ENCODE data around the gene VLDLR. TPM values are rescaled to one million over a fixed set of nuclear protein-coding genes. Genes with fewer than 3 reads are reported as not detected.
A peak's percentile ranks its signal among the peaks of the same experiment; 100 is the strongest.

Gene VLDLR
- total and polyA plus RNA-seq, 12 donors, result 17.9 to 153 (median 137) TPM

GRCh38 chr9:2688636-2689035 lies 67.0 kb downstream of the VLDLR start:
- intact Hi-C loops (cut with DNase I), result no loop called here
- DNase-seq (no peak), ATAC-seq (peak in 5 of 8 donors; percentile 64 to 82 (median 70))
- no peaks in the 10 kb centered on the region for H3K9me3 ChIP-seq
- WGBS, 2 donors, result 69 to 75% methylated on average over 3 of the region's 3 CpGs
- TF ChIP-seq, protein P1, sequence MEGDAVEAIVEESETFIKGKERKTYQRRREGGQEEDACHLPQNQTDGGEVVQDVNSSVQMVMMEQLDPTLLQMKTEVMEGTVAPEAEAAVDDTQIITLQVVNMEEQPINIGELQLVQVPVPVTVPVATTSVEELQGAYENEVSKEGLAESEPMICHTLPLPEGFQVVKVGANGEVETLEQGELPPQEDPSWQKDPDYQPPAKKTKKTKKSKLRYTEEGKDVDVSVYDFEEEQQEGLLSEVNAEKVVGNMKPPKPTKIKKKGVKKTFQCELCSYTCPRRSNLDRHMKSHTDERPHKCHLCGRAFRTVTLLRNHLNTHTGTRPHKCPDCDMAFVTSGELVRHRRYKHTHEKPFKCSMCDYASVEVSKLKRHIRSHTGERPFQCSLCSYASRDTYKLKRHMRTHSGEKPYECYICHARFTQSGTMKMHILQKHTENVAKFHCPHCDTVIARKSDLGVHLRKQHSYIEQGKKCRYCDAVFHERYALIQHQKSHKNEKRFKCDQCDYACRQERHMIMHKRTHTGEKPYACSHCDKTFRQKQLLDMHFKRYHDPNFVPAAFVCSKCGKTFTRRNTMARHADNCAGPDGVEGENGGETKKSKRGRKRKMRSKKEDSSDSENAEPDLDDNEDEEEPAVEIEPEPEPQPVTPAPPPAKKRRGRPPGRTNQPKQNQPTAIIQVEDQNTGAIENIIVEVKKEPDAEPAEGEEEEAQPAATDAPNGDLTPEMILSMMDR (IDR thresholded peaks at IDR 0.05), result no peak
- H3K27ac ChIP-seq, result peak overlapping the region in 5 of 10 donors; percentile 10 to 51 (median 24)
- H3K36me3 ChIP-seq, result no peaks in the 10 kb centered on the region
- no peak overlapping the region for H3K4me3 ChIP-seq
- H3K4me1 ChIP-seq, result peaks cover 0 to 25% (median 9%) of the 10 kb centered on the region in 9 donors
- H3K27me3 ChIP-seq, result no peaks in the 10 kb centered on the region

- WGBS, 2 donors, result 79 to 94% methylated on average over 1 of the region's 1 CpG
Observed at GRCh38 chr9:2691212-2691611, 69.6 kb downstream of the VLDLR start.

DNA sequence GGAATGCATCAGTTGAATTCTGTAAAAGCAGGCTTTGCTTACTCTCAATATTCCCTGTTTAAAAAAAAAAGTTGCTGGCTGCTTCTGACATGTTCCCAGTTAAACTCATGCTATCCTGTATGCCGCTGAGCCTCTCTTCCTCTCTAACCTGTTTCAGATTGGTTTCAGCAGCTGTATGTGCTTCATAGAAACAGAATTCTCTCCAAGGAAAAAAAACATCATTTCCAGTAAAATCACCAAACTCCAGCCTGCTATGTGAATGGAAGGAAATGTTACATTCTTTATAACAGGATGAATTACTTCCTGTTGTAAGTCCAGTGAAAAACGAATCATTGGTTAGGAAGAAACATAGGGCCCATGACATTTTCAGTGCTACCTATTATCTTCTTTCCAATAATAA lies 70.0 kb downstream of the VLDLR start:
- DNase-seq (no peak), ATAC-seq (peak in 2 of 8 donors; percentile 30 to 43)
- Histone ChIP-seq H3K27me3 (no peaks in the 10 kb centered on the region), H3K36me3 (no peaks in the 10 kb centered on the region), H3K27ac (peak overlapping the region in 3 of 10 donors; percentile 1 to 60 (median 15)), H3K4me1 (peaks cover 0 to 25% (median 9%) of the 10 kb centered on the region in 9 donors), H3K9me3 (no peaks in the 10 kb centered on the region), H3K4me3 (no peak overlapping the region)
- WGBS, 2 donors, result 29 to 48% methylated on average over 2 of the region's 2 CpGs
- intact Hi-C loops (cut with DNase I), result no loop called here
- TF ChIP-seq, protein P1 (IDR thresholded peaks at IDR 0.05), result no peak

More at GRCh38 chr9:2691212-2691611, 69.6 kb downstream of the VLDLR start:
- ATAC-seq (peak in 1 of 8 donors; percentile 19), DNase-seq (no peak)
- no peak overlapping the region for H3K4me3 ChIP-seq
- peak overlapping the region in 3 of 10 donors; percentile 1 to 60 (median 15) for H3K27ac ChIP-seq
- H3K27me3 ChIP-seq, result no peaks in the 10 kb centered on the region
- H3K9me3 ChIP-seq, result no peaks in the 10 kb centered on the region
- TF ChIP-seq, protein P1 (IDR thresholded peaks at IDR 0.05), result no peak
- H3K4me1 ChIP-seq, result peaks cover 0 to 25% (median 9%) of the 10 kb centered on the region in 9 donors
- no peaks in the 10 kb centered on the region for H3K36me3 ChIP-seq
- intact Hi-C loops (cut with DNase I), result no loop called here

GRCh38 chr9:2693056-2693455 lies 71.5 kb downstream of the VLDLR start:
- no peaks in the 10 kb centered on the region for H3K36me3 ChIP-seq
- H3K9me3 ChIP-seq, result no peaks in the 10 kb centered on the region
- H3K4me1 ChIP-seq, result peaks cover 0 to 24% (median 9%) of the 10 kb centered on the region in 9 donors
- no peaks in the 10 kb centered on the region for H3K27me3 ChIP-seq
- TF ChIP-seq, protein P1 (IDR thresholded peaks at IDR 0.05), result peak in 2 of 9 donors; percentile 7 to 18
- no peak for DNase-seq
- no peak for ATAC-seq
- intact Hi-C loops (cut with DNase I), result no loop called here
- no peak overlapping the region for H3K4me3 ChIP-seq
- WGBS, 2 donors, result 80 to 86% methylated on average over 3 of the region's 3 CpGs
- no peak overlapping the region for H3K27ac ChIP-seq
